ENCODE results near the gene GINS1.

Gene GINS1

GRCh38 chr20:25477014-25477882, 69.8 kb downstream of the GINS1 start:
- DNase-seq (ENCODE audit: low read depth, low spot score), result no peak

GRCh38 chr20:25478889-25479568, 71.6 kb downstream of the GINS1 start:
- no peak for DNase-seq (ENCODE audit: low read depth, low spot score)

GRCh38 chr20:25479638-25480037, 72.2 kb downstream of the GINS1 start:
- no peak for DNase-seq (ENCODE audit: low read depth, low spot score)

- no peak for DNase-seq (ENCODE audit: low read depth, low spot score)
Measured at GRCh38 chr20:25480156-25480555, 72.7 kb downstream of the GINS1 start.

GRCh38 chr20:25480797-25481196, 73.3 kb downstream of the GINS1 start:
- no peak for DNase-seq (ENCODE audit: low read depth, low spot score)

- DNase-seq (ENCODE audit: low read depth, low spot score), result no peak
Measured at GRCh38 chr20:25481235-25481917, 73.9 kb downstream of the GINS1 start.

- no peak for DNase-seq (ENCODE audit: low read depth, low spot score)
Measured at GRCh38 chr20:25481918-25482253, 74.4 kb downstream of the GINS1 start.

- DNase-seq (ENCODE audit: low read depth, low spot score), result no peak
Measured at GRCh38 chr20:25483431-25484132, 76.1 kb downstream of the GINS1 start.

- no peak for DNase-seq (ENCODE audit: low read depth, low spot score)
Measured at GRCh38 chr20:25484224-25484846, 76.9 kb downstream of the GINS1 start.

GRCh38 chr20:25484911-25485511, 77.5 kb downstream of the GINS1 start:
- DNase-seq (ENCODE audit: low read depth, low spot score), result no peak

GRCh38 chr20:25485872-25486271, 78.4 kb downstream of the GINS1 start:
- no peak for DNase-seq (ENCODE audit: low read depth, low spot score)

GRCh38 chr20:25486377-25486776, 78.9 kb downstream of the GINS1 start:
- DNase-seq (ENCODE audit: low read depth, low spot score), result no peak

- no peak for DNase-seq (ENCODE audit: low read depth, low spot score)
Measured at GRCh38 chr20:25487306-25487705, 79.8 kb downstream of the GINS1 start.

GRCh38 chr20:25487975-25488374, 80.5 kb downstream of the GINS1 start:
- DNase-seq (ENCODE audit: low read depth, low spot score), result no peak

GRCh38 chr20:25489221-25489871, 81.9 kb downstream of the GINS1 start:
- DNase-seq (ENCODE audit: low read depth, low spot score), result no peak

GRCh38 chr20:25490656-25491445, 83.4 kb downstream of the GINS1 start:
- no peak for DNase-seq (ENCODE audit: low read depth, low spot score)

GRCh38 chr20:25491446-25492038, 84.1 kb downstream of the GINS1 start:
- DNase-seq (ENCODE audit: low read depth, low spot score), result no peak

- no peak for DNase-seq (ENCODE audit: low read depth, low spot score)
Measured at GRCh38 chr20:25493137-25493536, 85.7 kb downstream of the GINS1 start.

GRCh38 chr20:25493748-25494505, 86.5 kb downstream of the GINS1 start:
- no peak for DNase-seq (ENCODE audit: low read depth, low spot score)

Data from activated naive CD8-positive, alpha-beta T cell treated with anti-CD3 and anti-CD28 coated beads, Interleukin-2, amount 50 U/mL, for 16 hours (primary cell).